ENCODE measurements around the gene TRIM28. TPM values are rescaled to one million over a fixed set of nuclear protein-coding genes. Genes with fewer than 3 reads are reported as not detected.

The TRIM28 gene
- total and polyA plus RNA-seq, 4 donors, result 47.1 to 157 (median 84.2) TPM

- WGBS, result 84% methylated on average over 8 of the region's 8 CpGs
- no peaks in the 10 kb centered on the region for H3K27me3 ChIP-seq (ENCODE audit: control insufficient read depth in 4 of 4, insufficient read depth in 4 of 4, low read length in 3 of 4)
- peaks cover 6 to 33% (median 16%) of the 10 kb centered on the region in 4 donors for H3K4me1 ChIP-seq (ENCODE audit: control insufficient read depth in 4 of 4, insufficient read depth in 4 of 4, low read length in 3 of 4)
- DNase-seq (ENCODE audit: low spot score), result peak; percentile 33
- peaks cover 0 to 3% (median 0%) of the 10 kb centered on the region in 4 donors for H3K36me3 ChIP-seq (ENCODE audit: control insufficient read depth in 4 of 4, insufficient read depth in 3 of 4, low read depth in 1 of 4, low read length in 3 of 4)
- TF ChIP-seq FOXA1 (IDR thresholded peaks at IDR 0.05), result no peak
- no peak for TF ChIP-seq GABPA (IDR thresholded peaks at IDR 0.05 in 1 of 2, conservative IDR thresholded peaks at IDR 0.05 in 1 of 2)
- no peak for TF ChIP-seq MAX (IDR thresholded peaks at IDR 0.05)
- no peak for TF ChIP-seq NR2F2 (IDR thresholded peaks at IDR 0.05)
- no peak for TF ChIP-seq HNF4G (IDR thresholded peaks at IDR 0.05)
- no peak for TF ChIP-seq RXRA (IDR thresholded peaks at IDR 0.05)
- TF ChIP-seq SP1 (IDR thresholded peaks at IDR 0.05), result no peak
- TF ChIP-seq JUND (IDR thresholded peaks at IDR 0.05), result no peak
- no peak for TF ChIP-seq HNF4A (conservative IDR thresholded peaks at IDR 0.05)
- TF ChIP-seq FOXA2 (IDR thresholded peaks at IDR 0.05), result no peak
- no peak for TF ChIP-seq REST (IDR thresholded peaks at IDR 0.05)
- no peak for TF ChIP-seq YY1 (IDR thresholded peaks at IDR 0.05)
- TF ChIP-seq ZBTB33 (IDR thresholded peaks at IDR 0.05), result no peak
- TF ChIP-seq RAD21 (IDR thresholded peaks at IDR 0.05), result no peak
- no peak overlapping the region for H3K4me3 ChIP-seq (ENCODE audit: low read depth in 1 of 3, low read length in 3 of 3)
- no peak overlapping the region for H3K9ac ChIP-seq (ENCODE audit: low read depth in 1 of 2, low read length in 2 of 2)
- no peaks in the 10 kb centered on the region for H3K9me3 ChIP-seq (ENCODE audit: control insufficient read depth in 4 of 4, low read length in 3 of 4)
- H3K27ac ChIP-seq (ENCODE audit: low read depth in 1 of 2, low read length in 2 of 2), result no peak overlapping the region
Observed at GRCh38 chr19:58497634-58498170, 46.2 kb upstream of the TRIM28 start.

- DNase-seq (ENCODE audit: low spot score), result no peak
- peak overlapping the region; percentile 28 to 80 for H3K27ac ChIP-seq (ENCODE audit: low read depth in 1 of 2, low read length in 2 of 2)
- TF ChIP-seq JUND (IDR thresholded peaks at IDR 0.05) (no peak), MAX (IDR thresholded peaks at IDR 0.05) (no peak), SP1 (IDR thresholded peaks at IDR 0.05) (no peak), HNF4A (conservative IDR thresholded peaks at IDR 0.05) (no peak), YY1 (IDR thresholded peaks at IDR 0.05) (no peak), ZBTB33 (IDR thresholded peaks at IDR 0.05) (no peak), RXRA (IDR thresholded peaks at IDR 0.05) (no peak), FOXA1 (IDR thresholded peaks at IDR 0.05) (no peak), EGR1 (IDR thresholded peaks at IDR 0.05; ENCODE audit: low read depth in 2 of 2) (no peak), ATF3 (IDR thresholded peaks at IDR 0.05) (no peak), FOXA2 (IDR thresholded peaks at IDR 0.05) (no peak), GABPA (IDR thresholded peaks at IDR 0.05 in 1 of 2, conservative IDR thresholded peaks at IDR 0.05 in 1 of 2) (no peak), HNF4G (IDR thresholded peaks at IDR 0.05) (no peak)
- H3K27me3 ChIP-seq (ENCODE audit: control insufficient read depth in 4 of 4, insufficient read depth in 4 of 4, low read length in 3 of 4), result no peaks in the 10 kb centered on the region
- H3K4me1 ChIP-seq (ENCODE audit: control insufficient read depth in 4 of 4, insufficient read depth in 4 of 4, low read length in 3 of 4), result peaks cover 6 to 35% (median 16%) of the 10 kb centered on the region in 4 donors
- no peak overlapping the region for H3K9ac ChIP-seq (ENCODE audit: low read depth in 1 of 2, low read length in 2 of 2)
- no peaks in the 10 kb centered on the region for H3K9me3 ChIP-seq (ENCODE audit: control insufficient read depth in 4 of 4, low read length in 3 of 4)
- WGBS, result 61% methylated on average over 22 of the region's 22 CpGs
- peak overlapping the region in 2 of 3 donors; percentile 3 for H3K4me3 ChIP-seq (ENCODE audit: low read depth in 1 of 3, low read length in 3 of 3)
- H3K36me3 ChIP-seq (ENCODE audit: control insufficient read depth in 4 of 4, insufficient read depth in 3 of 4, low read depth in 1 of 4, low read length in 3 of 4), result peaks cover 0 to 3% (median 0%) of the 10 kb centered on the region in 4 donors
Observed at GRCh38 chr19:58498316-58499020, 45.4 kb upstream of the TRIM28 start.
